ENCODE results near the gene ACTN4. TPM values are rescaled to one million over a fixed set of nuclear protein-coding genes. Genes with fewer than 3 reads are reported as not detected.

Gene ACTN4
- total RNA-seq, 1 experiment from 2014 or later, result 506 TPM

GRCh38 chr19:38703509-38703908, 56.1 kb downstream of the ACTN4 start:
- no peaks in the 10 kb centered on the region for H3K9me3 Mint-ChIP-seq
- H3K36me3 Mint-ChIP-seq, result peaks cover 50% of the 10 kb centered on the region
- ATAC-seq, result no peak
- no peak overlapping the region for H3K27ac Mint-ChIP-seq
- TF ChIP-seq USF1 (CRISPR knock-in tag; IDR thresholded peaks at IDR 0.05) (no peak), JUN (CRISPR knock-in tag; IDR thresholded peaks at IDR 0.05) (no peak), ATF1 (CRISPR knock-in tag; IDR thresholded peaks at IDR 0.05) (no peak), PRRX2 (CRISPR knock-in tag; IDR thresholded peaks at IDR 0.05) (no peak), SMAD3 (CRISPR knock-in tag; IDR thresholded peaks at IDR 0.05; ENCODE audit: borderline replicate concordance) (no peak), STAT6 (CRISPR knock-in tag; conservative IDR thresholded peaks at IDR 0.05; ENCODE audit: low read depth) (no peak), MYBL2 (CRISPR knock-in tag; IDR thresholded peaks at IDR 0.05) (no peak), ZNF263 (CRISPR knock-in tag; IDR thresholded peaks at IDR 0.05; ENCODE audit: low read depth) (no peak), NFE2L1 (CRISPR knock-in tag; IDR thresholded peaks at IDR 0.05) (no peak), SP1 (CRISPR knock-in tag; conservative IDR thresholded peaks at IDR 0.05) (no peak)
- H3K27me3 Mint-ChIP-seq (ENCODE audit: low read depth), result no peaks in the 10 kb centered on the region
- ChIA-PET CTCF (interaction anchor here (0.7 to 1.7 kb wide), 4 partner anchors 15 to 300 kb away, joined by 3 to 7 read pairs (median 4); no protein-coding TSS in a partner anchor), POLR2A (interaction anchor here (0.6 kb wide), 1 partner anchor 8 kb away, joined by 3 read pairs; no protein-coding TSS in a partner anchor)
- no peak overlapping the region for H3K4me3 Mint-ChIP-seq
- H3K4me1 Mint-ChIP-seq, result peaks cover 7% of the 10 kb centered on the region
- no peak for DNase-seq (ENCODE audit: low spot score)

- TF ChIP-seq NFATC4 (CRISPR knock-in tag; IDR thresholded peaks at IDR 0.05), result no peak
- TF ChIP-seq HMGXB4 (CRISPR knock-in tag; IDR thresholded peaks at IDR 0.05), result no peak
- TF ChIP-seq ZNF232 (CRISPR knock-in tag; IDR thresholded peaks at IDR 0.05), result no peak
- DNase-seq (ENCODE audit: low spot score) (no peak), ATAC-seq (peak; percentile 26)
- Mint-ChIP-seq H3K27me3 (ENCODE audit: low read depth) (no peaks in the 10 kb centered on the region), H3K27ac (peak overlapping the region; percentile 53), H3K9me3 (no peaks in the 10 kb centered on the region), H3K36me3 (peaks cover 55% of the 10 kb centered on the region), H3K4me1 (no peaks in the 10 kb centered on the region), H3K4me3 (no peak overlapping the region)
- ChIA-PET CTCF (interaction anchor here (1.2 kb wide), 1 partner anchor 14 kb away, joined by 4 read pairs; no protein-coding TSS in a partner anchor), POLR2A (no interaction called here)
Measured at GRCh38 chr19:38704488-38705026, 57.1 kb downstream of the ACTN4 start.

- H3K36me3 Mint-ChIP-seq, result peaks cover 55% of the 10 kb centered on the region
- H3K27me3 Mint-ChIP-seq (ENCODE audit: low read depth), result no peaks in the 10 kb centered on the region
- no peak overlapping the region for H3K4me3 Mint-ChIP-seq
- H3K27ac Mint-ChIP-seq, result peak overlapping the region; percentile 18; the same call in 1 of the 2 replicates
- H3K9me3 Mint-ChIP-seq, result no peaks in the 10 kb centered on the region
- no peak for ATAC-seq
- H3K4me1 Mint-ChIP-seq, result no peaks in the 10 kb centered on the region
- no peak for DNase-seq (ENCODE audit: low spot score)
- ChIA-PET POLR2A (no interaction called here), CTCF (interaction anchor here (0.8 kb wide), 1 partner anchor 13 kb away, joined by 3 read pairs; no protein-coding TSS in a partner anchor)
- TF ChIP-seq JUN (CRISPR knock-in tag; IDR thresholded peaks at IDR 0.05) (no peak), TEAD1 (CRISPR knock-in tag; IDR thresholded peaks at IDR 0.05) (no peak), JAZF1 (CRISPR knock-in tag; IDR thresholded peaks at IDR 0.05) (no peak), AR (CRISPR knock-in tag; IDR thresholded peaks at IDR 0.05) (no peak), USF1 (CRISPR knock-in tag; IDR thresholded peaks at IDR 0.05) (no peak), PREB (CRISPR knock-in tag; IDR thresholded peaks at IDR 0.05; ENCODE audit: borderline replicate concordance) (no peak), MLX (CRISPR knock-in tag; IDR thresholded peaks at IDR 0.05) (no peak), GTF2I (CRISPR knock-in tag; conservative IDR thresholded peaks at IDR 0.05) (no peak), ZNF317 (CRISPR knock-in tag; IDR thresholded peaks at IDR 0.05; ENCODE audit: borderline replicate concordance, low read depth) (no peak)
Measured at GRCh38 chr19:38705197-38706019, 58.0 kb downstream of the ACTN4 start.
